ENCODE data around the gene SLC6A12. TPM values are rescaled to one million over a fixed set of nuclear protein-coding genes. Genes with fewer than 3 reads are reported as not detected.

The SLC6A12 gene
- total RNA-seq, 1 experiment from 2014 or later = not detected

Other genes with a start within 250 kb of the SLC6A12 start
- not detected in 2 replicates for gene IQSEC3, start 147.4 kb downstream of the SLC6A12 start, total RNA-seq (2014; rRNA removed; shearing (Covaris generic); ENCODE audit: low replicate concordance)
- gene SLC6A13, start 48.7 kb upstream of the SLC6A12 start, total RNA-seq (2014; rRNA removed; shearing (Covaris generic); ENCODE audit: low replicate concordance) = not detected in 2 replicates
- gene KDM5A, start 175.2 kb upstream of the SLC6A12 start, total RNA-seq (2014; rRNA removed; shearing (Covaris generic); ENCODE audit: low replicate concordance) = 61.4 and 64.7 TPM in 2 replicates
- gene CCDC77, start 187.5 kb upstream of the SLC6A12 start, total RNA-seq (2014; rRNA removed; shearing (Covaris generic); ENCODE audit: low replicate concordance) = 10.9 and 17.7 TPM in 2 replicates
- 0.30 TPM in 1 of 2 replicates, not detected in the other for gene B4GALNT3, start 245.8 kb upstream of the SLC6A12 start, total RNA-seq (2014; rRNA removed; shearing (Covaris generic); ENCODE audit: low replicate concordance)